ENCODE results near the gene SH3BP5L. TPM values are rescaled to one million over a fixed set of nuclear protein-coding genes. Genes with fewer than 3 reads are reported as not detected.

The SH3BP5L gene
- total and polyA plus RNA-seq, 2 of the 4 experiments (the other 2 are of a cell fraction), result 23.3 to 35.9 TPM

- no peak overlapping the region for H2BK5ac ChIP-seq (ENCODE audit: low read depth, low read length, poor library complexity, severe bottlenecking)
- TF ChIP-seq RAD21 (IDR thresholded peaks at IDR 0.05; ENCODE audit: low read length) (no peak), BHLHE40 (IDR thresholded peaks at IDR 0.05; ENCODE audit: low read depth, low read length) (no peak), SMC3 (IDR thresholded peaks at IDR 0.05; ENCODE audit: low read depth, low read length) (no peak), CTCF (conservative IDR thresholded peaks at IDR 0.05; ENCODE audit: low read depth, low read length) (no peak), RCOR1 (IDR thresholded peaks at IDR 0.05; ENCODE audit: insufficient replicate concordance, low read length) (no peak), FOS (IDR thresholded peaks at IDR 0.05; ENCODE audit: low read depth, low read length) (no peak), MAFK (IDR thresholded peaks at IDR 0.05; ENCODE audit: low read depth, low read length) (no peak), POLR2A (IDR thresholded peaks at IDR 0.05; ENCODE audit: low read depth, low read length) (no peak), MAZ (IDR thresholded peaks at IDR 0.05; ENCODE audit: borderline replicate concordance, low read depth, low read length) (no peak), ELK1 (IDR thresholded peaks at IDR 0.05; ENCODE audit: borderline replicate concordance, low read depth, low read length) (no peak)
- H3K56ac ChIP-seq (ENCODE audit: extremely low read depth, insufficient read depth, low read length), result no peak overlapping the region
- ChIA-PET CTCF (interaction anchor here (0.5 kb wide), 1 partner anchor 57 kb away, joined by 3 read pairs; no protein-coding TSS in a partner anchor), POLR2A (ENCODE audit: unreplicated experiment) (no interaction called here)
- no peak overlapping the region for H2AK9ac ChIP-seq (replicated peaks; ENCODE audit: low read depth, low read length, poor library complexity)
- H3K79me1 ChIP-seq (ENCODE audit: low read depth in 1 of 2, low read length in 2 of 2), result peaks cover 33 to 52% of the 10 kb centered on the region in 2 experiments
- no peak overlapping the region for H2BK15ac ChIP-seq (ENCODE audit: low read depth, low read length)
- DNase-seq (no peak), ATAC-seq (ENCODE audit: low read depth) (no peak)
- peaks cover 23% of the 10 kb centered on the region for H3K9me1 ChIP-seq (ENCODE audit: insufficient read depth, low read length)
- dilution Hi-C loops (cut with HindIII; ENCODE audit: low sequenced_read_pairs, unreplicated experiment), result no loop called here
- H3K4me3 ChIP-seq (ENCODE audit: insufficient read depth, low read depth, low read length), result no peak overlapping the region
- no peak overlapping the region for H3K18ac ChIP-seq (ENCODE audit: low read depth, low read length)
- H4K8ac ChIP-seq (ENCODE audit: low read depth in 2 of 2, low read length in 2 of 2), result no peak overlapping the region
- no peak overlapping the region for H2BK20ac ChIP-seq (ENCODE audit: low read depth, low read length)
- peaks cover 17% of the 10 kb centered on the region for H4K20me1 ChIP-seq (ENCODE audit: insufficient read depth, low read length)
- H2AFZ ChIP-seq (replicated peaks; ENCODE audit: low read length, poor library complexity), result no peak overlapping the region
- no peak overlapping the region for H4K91ac ChIP-seq (ENCODE audit: insufficient read depth, low read depth, low read length)
- H3K27me3 ChIP-seq (ENCODE audit: control insufficient read depth, insufficient read depth, low read length), result no peaks in the 10 kb centered on the region
- no peak overlapping the region for H3K4ac ChIP-seq (ENCODE audit: low read depth, low read length)
- no TSS peak for BruUV-seq (replicated peaks)
- H3K9me3 ChIP-seq (ENCODE audit: control insufficient read depth, insufficient read depth, low read length), result no peaks in the 10 kb centered on the region
- H3K4me1 ChIP-seq (ENCODE audit: control insufficient read depth, insufficient read depth, low read length), result peaks cover 3% of the 10 kb centered on the region
- no peak overlapping the region for H4K5ac ChIP-seq (ENCODE audit: low read depth, low read length)
- H3K14ac ChIP-seq (replicated peaks; ENCODE audit: low read depth, low read length), result no peak overlapping the region
- no peak overlapping the region for H2AK5ac ChIP-seq (ENCODE audit: low read depth, low read length)
- H3K9ac ChIP-seq (ENCODE audit: low read depth, low read length), result no peak overlapping the region
- no CpG with 5 or more reads among the region's 10 CpGs for WGBS, 2 experiments (ENCODE audit: extremely low coverage in 2 of 2, insufficient read length in 1 of 2)
- H2BK120ac ChIP-seq (ENCODE audit: low read depth, low read length), result no peak overlapping the region
- peaks cover 62% of the 10 kb centered on the region for H3K36me3 ChIP-seq (ENCODE audit: control insufficient read depth, insufficient read depth, low read length)
- in situ Hi-C loops (cut with MboI; ENCODE audit: low sequenced_read_pairs), result no loop called here
- H3K27ac ChIP-seq (ENCODE audit: insufficient read depth, low read length), result no peak overlapping the region
- H3K23ac ChIP-seq (ENCODE audit: low read depth, low read length), result no peak overlapping the region
- intact Hi-C loops (cut with micrococcal nuclease), result no loop called here
- no peak overlapping the region for H3K4me2 ChIP-seq (ENCODE audit: low read depth, low read length)
These were observed 10.2 kb downstream of the SH3BP5L start for GRCh38 chr1:248815407-248816034.

Measured in IMR-90 (cell line).